HUDEP-2 (cell line): ENCODE results near the gene ALMS1.
"Not testable (repeated sequence)": the region's sequence is repeated elsewhere in the genome, so short reads cannot be mapped to it uniquely, and the experiment has no call there.

ENCODE experiments used
- DNase-seq, 76 experiments: peaks; one replicate each; lab custom pipeline; 2025; ENCODE audit not compliant: unreplicated experiment in 76 of 76; lab: John Stamatoyannopoulos, UW

Gene ALMS1

GRCh38 chr2:73503992-73504570 is 118.4 kb downstream of the ALMS1 start:
- peak in 11 of 76 experiments; percentile 0 to 30 (median 6) for DNase-seq

- not testable (repeated sequence) for DNase-seq
These were observed 119.2 kb downstream of the ALMS1 start for GRCh38 chr2:73504850-73505249.

GRCh38 chr2:73510470-73510869 is 124.8 kb downstream of the ALMS1 start:
- DNase-seq, result not testable (repeated sequence)

GRCh38 chr2:73516033-73516432 is 130.4 kb downstream of the ALMS1 start:
- no peak for DNase-seq

- DNase-seq, result no peak
These were observed 143.1 kb downstream of the ALMS1 start for GRCh38 chr2:73528688-73529087.

GRCh38 chr2:73530773-73531172 is 145.1 kb downstream of the ALMS1 start:
- DNase-seq, result not testable (repeated sequence)

GRCh38 chr2:73532381-73532780 is 146.7 kb downstream of the ALMS1 start:
- DNase-seq, result no peak

GRCh38 chr2:73536133-73536840 is 150.7 kb downstream of the ALMS1 start:
- no peak for DNase-seq

GRCh38 chr2:73560875-73561274 is 175.2 kb downstream of the ALMS1 start:
- peak in 2 of 76 experiments; percentile 2 for DNase-seq

GRCh38 chr2:73561422-73561821 is 175.8 kb downstream of the ALMS1 start:
- DNase-seq, result no peak

- no peak for DNase-seq
These were observed 179.3 kb downstream of the ALMS1 start for GRCh38 chr2:73564986-73565385.

- no peak for DNase-seq
These were observed 180.7 kb downstream of the ALMS1 start for GRCh38 chr2:73566288-73566878.

GRCh38 chr2:73575261-73575660 is 189.6 kb downstream of the ALMS1 start:
- DNase-seq, result no peak

GRCh38 chr2:73582364-73582763 is 196.7 kb downstream of the ALMS1 start:
- DNase-seq, result no peak

- peak in 10 of 76 experiments; percentile 2 to 30 (median 12) for DNase-seq
These were observed 202.5 kb downstream of the ALMS1 start for GRCh38 chr2:73588177-73588576.

GRCh38 chr2:73593680-73594079 is 208.0 kb downstream of the ALMS1 start:
- DNase-seq, result no peak

- DNase-seq, result no peak
These were observed 208.6 kb downstream of the ALMS1 start for GRCh38 chr2:73594251-73594650.

- DNase-seq, result no peak
These were observed 216.1 kb downstream of the ALMS1 start for GRCh38 chr2:73601780-73602179.

- DNase-seq, result not testable (repeated sequence)
These were observed 217.5 kb downstream of the ALMS1 start for GRCh38 chr2:73603099-73603588.

- not testable (repeated sequence) for DNase-seq
These were observed 219.0 kb downstream of the ALMS1 start for GRCh38 chr2:73604589-73604988.

GRCh38 chr2:73610111-73610510 is 224.5 kb downstream of the ALMS1 start:
- no peak for DNase-seq

GRCh38 chr2:73611193-73611592 is 225.6 kb downstream of the ALMS1 start:
- no peak for DNase-seq
